ENCODE results near the gene GBGT1.

GBGT1 gene

DNA sequence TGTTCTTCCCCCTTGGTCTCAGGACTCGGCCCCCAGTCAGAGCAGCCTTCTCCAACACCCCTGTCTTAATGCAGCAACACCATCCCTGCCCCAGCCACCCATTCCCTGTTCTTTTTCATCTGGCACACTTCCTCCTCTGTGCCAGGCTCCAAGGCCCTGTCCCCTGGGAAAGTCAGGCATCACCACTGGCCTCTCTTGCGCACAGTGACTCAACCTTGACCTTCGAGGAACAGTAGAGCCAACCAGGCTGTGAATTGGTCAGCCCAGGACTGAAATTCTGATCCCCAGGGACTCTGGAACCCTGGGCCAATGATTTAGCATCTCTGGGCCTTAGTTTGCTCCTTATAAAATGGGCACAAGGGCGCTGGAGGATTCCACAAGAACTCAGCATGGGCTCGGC is 32.2 kb downstream of the GBGT1 start:
- Histone ChIP-seq H3K27ac (no peak overlapping the region), H3K4me3 (no peak overlapping the region), H3K36me3 (ENCODE audit: insufficient read depth, low read length) (no peaks in the 10 kb centered on the region), H3K9me3 (ENCODE audit: low read depth, low read length) (no peaks in the 10 kb centered on the region), H3K9ac (ENCODE audit: insufficient read length) (no peak overlapping the region)
- TF ChIP-seq FOXP2 (optimal IDR thresholded peaks at IDR 0.05; ENCODE audit: control extremely low read depth, extremely low read length, insufficient read depth) (no peak), EZH2 (IDR thresholded peaks at IDR 0.05) (no peak)
- no peak for DNase-seq (ENCODE audit: low read depth, low spot score)

GRCh38 chr9:133130685-133131244 is 32.9 kb downstream of the GBGT1 start:
- TF ChIP-seq FOXP2 (optimal IDR thresholded peaks at IDR 0.05; ENCODE audit: control extremely low read depth, extremely low read length, insufficient read depth): no peak
- no peak for TF ChIP-seq POLR2AphosphoS5 (IDR thresholded peaks at IDR 0.05; ENCODE audit: borderline replicate concordance, low read depth, low read length)
- TF ChIP-seq EZH2 (IDR thresholded peaks at IDR 0.05): no peak
- no peaks in the 10 kb centered on the region for H3K36me3 ChIP-seq (ENCODE audit: insufficient read depth, low read length)
- H3K4me3 ChIP-seq: no peak overlapping the region
- no peak for DNase-seq (ENCODE audit: low read depth, low spot score)
- no peaks in the 10 kb centered on the region for H3K9me3 ChIP-seq (ENCODE audit: low read depth, low read length)
- H3K27ac ChIP-seq: no peak overlapping the region
- H3K9ac ChIP-seq (ENCODE audit: insufficient read length): no peak overlapping the region

- DNase-seq (ENCODE audit: low read depth, low spot score): no peak
- H3K9me3 ChIP-seq (ENCODE audit: low read depth, low read length): no peaks in the 10 kb centered on the region
- no peak overlapping the region for H3K4me3 ChIP-seq
- no peaks in the 10 kb centered on the region for H3K36me3 ChIP-seq (ENCODE audit: insufficient read depth, low read length)
- no peak for TF ChIP-seq POLR2AphosphoS5 (IDR thresholded peaks at IDR 0.05; ENCODE audit: borderline replicate concordance, low read depth, low read length)
- no peak for TF ChIP-seq FOXP2 (optimal IDR thresholded peaks at IDR 0.05; ENCODE audit: control extremely low read depth, extremely low read length, insufficient read depth)
- no peak overlapping the region for H3K27ac ChIP-seq
- H3K9ac ChIP-seq (ENCODE audit: insufficient read length): no peak overlapping the region
Observed at GRCh38 chr9:133129001-133129795, 34.5 kb downstream of the GBGT1 start.

DNA sequence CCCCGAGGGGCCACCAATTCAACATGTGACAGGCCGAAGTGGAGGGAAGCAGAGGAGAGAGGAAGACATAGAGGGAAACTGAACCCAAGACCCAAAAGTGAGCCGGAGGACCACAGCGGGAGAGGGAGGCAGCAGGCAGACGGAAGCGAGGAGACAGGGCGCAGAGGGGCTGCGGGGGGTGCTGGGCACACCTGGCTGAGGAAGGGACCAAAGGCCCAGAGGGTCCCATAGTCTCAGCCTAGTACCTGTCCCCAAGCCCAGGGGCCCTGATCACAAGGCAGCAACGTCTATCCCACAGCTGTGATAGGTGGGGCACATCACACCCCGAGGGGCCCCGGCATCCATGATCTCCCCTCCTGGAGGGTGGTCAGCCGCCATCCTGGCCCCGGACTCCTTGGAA is 35.6 kb downstream of the GBGT1 start:
- Histone ChIP-seq H3K27ac (no peak overlapping the region), H3K4me3 (no peak overlapping the region), H3K36me3 (ENCODE audit: insufficient read depth, low read length) (no peaks in the 10 kb centered on the region), H3K9me3 (ENCODE audit: low read depth, low read length) (no peaks in the 10 kb centered on the region), H3K9ac (ENCODE audit: insufficient read length) (no peak overlapping the region)
- DNase-seq (ENCODE audit: low read depth, low spot score): no peak
- TF ChIP-seq EZH2 (IDR thresholded peaks at IDR 0.05) (no peak), FOXP2 (optimal IDR thresholded peaks at IDR 0.05; ENCODE audit: control extremely low read depth, extremely low read length, insufficient read depth) (no peak), POLR2AphosphoS5 (IDR thresholded peaks at IDR 0.05; ENCODE audit: borderline replicate concordance, low read depth, low read length) (no peak)

DNA sequence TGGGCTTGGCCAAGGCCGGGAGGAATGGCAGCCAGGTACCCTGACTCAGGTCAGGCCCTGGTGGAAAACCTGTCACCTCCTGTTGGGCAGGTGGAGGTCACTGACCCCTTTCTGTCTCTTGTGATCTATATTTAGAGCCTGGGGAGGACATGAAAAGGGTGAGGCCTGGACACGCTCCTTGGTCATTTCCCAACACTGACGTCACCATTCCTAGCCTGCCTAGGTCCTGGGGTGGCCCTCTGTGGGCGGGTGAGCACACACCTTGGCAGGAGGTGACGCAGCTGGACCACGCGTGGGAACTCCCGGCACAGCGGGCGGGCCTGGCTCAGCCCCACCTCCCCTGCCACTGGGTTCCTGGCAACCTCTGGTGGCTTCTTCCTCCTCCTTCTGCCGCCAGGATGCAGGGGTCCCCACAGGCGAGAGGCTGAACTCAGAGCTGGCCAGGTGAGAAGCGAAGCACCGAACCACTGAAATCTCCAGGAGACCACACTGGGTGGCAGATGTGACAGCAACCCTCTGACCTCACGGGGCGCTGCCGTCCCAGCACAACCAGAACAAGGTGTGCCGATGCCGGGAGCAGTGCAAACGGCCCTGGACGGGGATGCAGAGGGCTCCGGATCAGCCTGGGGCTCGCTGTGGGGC is 36.3 kb downstream of the GBGT1 start:
- no peak for DNase-seq (ENCODE audit: low read depth, low spot score)
- no peak overlapping the region for H3K27ac ChIP-seq
- H3K9ac ChIP-seq (ENCODE audit: insufficient read length): no peak overlapping the region
- no peaks in the 10 kb centered on the region for H3K9me3 ChIP-seq (ENCODE audit: low read depth, low read length)
- H3K4me3 ChIP-seq: no peak overlapping the region
- no peaks in the 10 kb centered on the region for H3K36me3 ChIP-seq (ENCODE audit: insufficient read depth, low read length)
- TF ChIP-seq FOXP2 (optimal IDR thresholded peaks at IDR 0.05; ENCODE audit: control extremely low read depth, extremely low read length, insufficient read depth) (no peak), POLR2AphosphoS5 (IDR thresholded peaks at IDR 0.05; ENCODE audit: borderline replicate concordance, low read depth, low read length) (no peak), EZH2 (IDR thresholded peaks at IDR 0.05) (no peak)

DNA sequence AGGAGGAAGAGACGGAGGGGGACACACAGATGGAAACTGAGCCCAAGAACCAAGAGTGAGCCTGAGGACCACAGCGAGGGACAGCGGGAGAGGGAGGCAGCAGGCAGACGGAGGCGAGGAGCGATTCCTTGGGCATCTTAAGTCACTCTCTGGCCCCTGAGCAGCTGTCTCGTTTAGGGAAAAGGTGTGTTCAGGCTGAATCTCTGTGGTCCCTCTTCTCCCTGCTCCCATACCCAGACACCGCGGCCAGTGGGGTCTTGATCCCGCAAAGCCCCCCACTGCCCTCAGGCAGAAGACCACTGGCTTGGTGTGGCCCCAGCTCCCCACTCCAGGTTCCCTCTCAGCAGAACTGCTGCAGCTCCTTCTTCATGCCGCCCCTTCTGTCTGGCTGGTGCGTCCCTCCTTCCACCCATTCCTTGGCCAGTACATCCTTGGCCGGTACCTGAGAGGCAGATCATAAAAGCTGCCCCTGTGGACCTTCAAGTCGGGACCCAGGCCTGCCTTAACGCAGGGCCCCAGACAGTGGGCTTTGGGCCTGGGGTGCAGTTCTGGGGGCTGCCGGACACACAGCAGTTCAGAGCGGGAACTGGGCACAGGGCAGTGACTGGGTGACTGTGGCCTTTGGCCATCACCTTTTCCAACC is 36.9 kb downstream of the GBGT1 start:
- Histone ChIP-seq H3K4me3 (no peak overlapping the region), H3K9me3 (ENCODE audit: low read depth, low read length) (no peaks in the 10 kb centered on the region), H3K9ac (ENCODE audit: insufficient read length) (no peak overlapping the region), H3K27ac (no peak overlapping the region), H3K36me3 (ENCODE audit: insufficient read depth, low read length) (no peaks in the 10 kb centered on the region)
- TF ChIP-seq POLR2AphosphoS5 (IDR thresholded peaks at IDR 0.05; ENCODE audit: borderline replicate concordance, low read depth, low read length) (no peak), FOXP2 (optimal IDR thresholded peaks at IDR 0.05; ENCODE audit: control extremely low read depth, extremely low read length, insufficient read depth) (no peak)
- DNase-seq (ENCODE audit: low read depth, low spot score): no peak

- no peaks in the 10 kb centered on the region for H3K36me3 ChIP-seq (ENCODE audit: insufficient read depth, low read length)
- no peak overlapping the region for H3K9ac ChIP-seq (ENCODE audit: insufficient read length)
- H3K9me3 ChIP-seq (ENCODE audit: low read depth, low read length): no peaks in the 10 kb centered on the region
- TF ChIP-seq EZH2 (IDR thresholded peaks at IDR 0.05) (no peak), FOXP2 (optimal IDR thresholded peaks at IDR 0.05; ENCODE audit: control extremely low read depth, extremely low read length, insufficient read depth) (no peak), POLR2AphosphoS5 (IDR thresholded peaks at IDR 0.05; ENCODE audit: borderline replicate concordance, low read depth, low read length) (no peak)
- no peak overlapping the region for H3K27ac ChIP-seq
- no peak for DNase-seq (ENCODE audit: low read depth, low spot score)
- H3K4me3 ChIP-seq: no peak overlapping the region
Observed at GRCh38 chr9:133125941-133126696, 37.6 kb downstream of the GBGT1 start.

- Histone ChIP-seq H3K9me3 (ENCODE audit: low read depth, low read length) (no peaks in the 10 kb centered on the region), H3K4me3 (no peak overlapping the region), H3K27ac (no peak overlapping the region), H3K9ac (ENCODE audit: insufficient read length) (no peak overlapping the region), H3K36me3 (ENCODE audit: insufficient read depth, low read length) (no peaks in the 10 kb centered on the region)
- DNase-seq (ENCODE audit: low read depth, low spot score): no peak
- TF ChIP-seq EZH2 (IDR thresholded peaks at IDR 0.05): no peak
Observed at GRCh38 chr9:133124907-133125275, 38.8 kb downstream of the GBGT1 start.
